Raji (cell line): ENCODE measurements around the gene TUBB2B.

ENCODE experiments used
- POLR2A ChIP-seq: IDR thresholded peaks from 2 replicates; pipeline ENCODE4 v1.6.1; 2011; ENCODE audit warnings: low read depth, low read length, control low read depth; ENCODE audit not compliant: insufficient read depth

Gene TUBB2B

GRCh38 chr6:3230256-3230882 lies 2.9 kb upstream of the TUBB2B start:
- no peak for TF ChIP-seq POLR2A

- TF ChIP-seq POLR2A = no peak
Measured at GRCh38 chr6:3229566-3230178, 2.2 kb upstream of the TUBB2B start.

- TF ChIP-seq POLR2A = no peak
Measured at GRCh38 chr6:3228771-3229565, 1.5 kb upstream of the TUBB2B start.

GRCh38 chr6:3228046-3228671 lies 706 bp upstream of the TUBB2B start:
- TF ChIP-seq POLR2A = no peak

GRCh38 chr6:3226481-3227362 lies 731 bp downstream of the TUBB2B start:
- TF ChIP-seq POLR2A = no peak

- TF ChIP-seq POLR2A = no peak
Measured at GRCh38 chr6:3226042-3226441, 1.4 kb downstream of the TUBB2B start.

- TF ChIP-seq POLR2A = no peak
Measured at GRCh38 chr6:3222506-3223038, 4.9 kb downstream of the TUBB2B start.

- TF ChIP-seq POLR2A = no peak
Measured at GRCh38 chr6:3221578-3221977, 5.9 kb downstream of the TUBB2B start.

- TF ChIP-seq POLR2A = no peak
Measured at GRCh38 chr6:3220366-3220765, 7.1 kb downstream of the TUBB2B start.

GRCh38 chr6:3218266-3218665 lies 9.2 kb downstream of the TUBB2B start:
- TF ChIP-seq POLR2A = no peak

GRCh38 chr6:3217286-3217685 lies 10.2 kb downstream of the TUBB2B start:
- TF ChIP-seq POLR2A = no peak

- no peak for TF ChIP-seq POLR2A
Measured at GRCh38 chr6:3214898-3215297, 12.6 kb downstream of the TUBB2B start.

GRCh38 chr6:3213334-3213695 lies 14.1 kb downstream of the TUBB2B start:
- no peak for TF ChIP-seq POLR2A

GRCh38 chr6:3212261-3212660 lies 15.2 kb downstream of the TUBB2B start:
- TF ChIP-seq POLR2A = no peak

GRCh38 chr6:3211681-3212080 lies 15.8 kb downstream of the TUBB2B start:
- TF ChIP-seq POLR2A = no peak
